ENCODE results near the gene HLA-C.
A peak's percentile ranks its signal among the peaks of the same experiment; 100 is the strongest.
"Not testable (repeated sequence)": the region's sequence is repeated elsewhere in the genome, so short reads cannot be mapped to it uniquely, and the experiment has no call there.

Gene HLA-C

DNA sequence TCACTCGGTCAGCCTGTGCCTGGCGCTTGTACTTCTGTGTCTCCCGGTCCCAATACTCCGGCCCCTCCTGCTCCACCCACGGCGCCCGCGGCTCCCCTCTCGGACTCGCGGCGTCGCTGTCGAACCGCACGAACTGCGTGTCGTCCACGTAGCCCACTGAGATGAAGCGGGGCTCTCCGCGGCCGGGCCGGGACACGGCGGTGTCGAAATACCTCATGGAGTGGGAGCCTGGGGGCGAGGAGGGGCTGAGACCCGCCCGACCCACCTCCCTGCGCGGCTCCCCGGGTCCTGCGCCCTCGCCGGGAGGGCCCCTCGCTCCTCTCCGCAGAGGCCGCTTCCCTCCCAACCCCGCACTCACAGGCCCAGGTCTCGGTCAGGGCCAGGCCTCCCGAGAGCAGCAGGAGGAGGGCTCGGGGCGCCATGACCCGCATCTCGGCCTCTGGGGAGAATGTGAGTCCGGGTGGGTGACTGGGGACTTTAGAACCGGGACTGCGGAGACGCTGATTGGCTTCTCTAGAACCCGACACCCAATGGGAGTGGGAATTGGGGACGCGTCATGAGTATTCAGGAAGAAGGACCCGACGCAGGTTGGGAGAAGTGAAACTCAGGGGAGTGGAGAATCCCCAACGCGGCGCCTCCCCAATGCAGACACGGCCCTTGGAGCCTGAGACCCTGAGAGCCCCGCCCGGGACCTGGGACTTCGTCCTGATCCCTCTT lies at the start of gene HLA-C:
Gene HLA-C, minus strand, starts transcription at position 452 of the 717 bp plus-strand sequence. Its CDS starts 21 bp downstream, at position 431.
- peak; percentile 96 for DNase-seq (ENCODE audit: low spot score)

DNA sequence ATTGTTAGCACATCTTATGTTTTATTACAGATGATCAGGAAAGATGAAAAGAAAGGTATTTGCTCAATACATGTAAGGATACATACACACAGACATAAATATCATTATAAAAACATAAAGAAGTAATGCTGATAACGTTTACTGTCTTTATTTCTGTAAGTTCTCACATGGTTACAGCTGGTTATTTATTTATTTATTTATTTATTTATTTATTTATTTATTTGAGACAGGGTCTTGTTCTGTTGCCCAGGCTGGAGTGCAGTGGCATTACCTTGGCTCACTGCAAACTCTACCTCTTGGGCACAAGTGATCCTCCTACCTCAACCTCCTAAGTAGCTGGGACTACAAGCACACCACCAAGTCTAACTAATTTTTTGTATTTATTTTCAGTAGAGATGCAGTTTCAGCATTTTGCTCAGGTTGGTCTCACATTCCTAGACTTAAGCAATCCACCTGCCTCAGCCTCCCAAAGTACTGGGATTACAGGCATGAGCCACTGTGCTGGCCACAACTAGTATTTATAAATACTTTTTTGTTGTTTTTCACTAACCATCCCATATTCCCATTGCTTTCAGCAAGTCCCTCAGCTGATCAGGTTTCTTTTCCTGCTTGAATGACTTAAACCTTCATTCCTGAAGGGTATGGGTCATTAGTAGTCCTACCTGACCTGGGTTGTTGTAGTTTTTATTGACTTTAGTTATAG lies 49.3 kb upstream of the HLA-C start:
- no peak for DNase-seq (ENCODE audit: low spot score)

DNA sequence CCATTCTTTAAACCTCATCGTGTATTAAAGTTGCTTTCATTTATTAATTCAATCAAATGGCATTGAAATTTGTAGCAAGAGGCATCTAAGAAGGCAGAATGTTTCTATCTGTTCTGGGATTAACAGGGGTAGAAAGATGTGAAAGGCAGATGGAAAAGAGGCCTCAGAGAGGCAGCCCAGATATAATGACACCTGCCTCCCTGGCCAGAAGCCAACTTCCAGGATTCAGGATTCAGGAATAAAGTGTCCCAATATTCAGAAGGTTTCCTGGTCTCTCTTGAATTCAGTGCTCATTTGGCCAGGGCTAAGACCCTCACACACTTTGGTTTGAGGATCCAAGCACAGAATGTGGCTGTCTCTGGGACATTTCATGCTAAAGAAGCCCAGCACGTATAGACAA lies 45.1 kb upstream of the HLA-C start:
- DNase-seq (ENCODE audit: low spot score), result no peak

DNA sequence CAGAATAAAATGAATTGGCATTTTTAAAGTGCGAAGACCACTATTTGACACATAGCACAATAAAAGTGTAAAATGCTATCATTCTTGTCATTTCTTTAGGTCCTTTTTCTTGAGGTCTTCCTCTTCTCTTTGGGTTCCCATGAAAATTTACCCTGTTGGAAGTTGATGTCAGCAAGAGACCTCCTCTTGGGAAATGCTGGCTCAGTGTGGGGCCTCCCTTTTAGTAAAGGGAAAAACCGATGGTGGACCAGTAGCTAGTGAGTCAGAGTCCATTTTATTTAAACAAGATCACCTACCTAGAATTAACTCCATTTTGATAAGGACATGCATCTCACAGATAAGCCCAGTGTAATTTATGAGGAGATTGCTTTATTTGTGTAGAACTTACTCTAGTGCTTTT lies 37.7 kb upstream of the HLA-C start:
- DNase-seq (ENCODE audit: low spot score), result no peak

DNA sequence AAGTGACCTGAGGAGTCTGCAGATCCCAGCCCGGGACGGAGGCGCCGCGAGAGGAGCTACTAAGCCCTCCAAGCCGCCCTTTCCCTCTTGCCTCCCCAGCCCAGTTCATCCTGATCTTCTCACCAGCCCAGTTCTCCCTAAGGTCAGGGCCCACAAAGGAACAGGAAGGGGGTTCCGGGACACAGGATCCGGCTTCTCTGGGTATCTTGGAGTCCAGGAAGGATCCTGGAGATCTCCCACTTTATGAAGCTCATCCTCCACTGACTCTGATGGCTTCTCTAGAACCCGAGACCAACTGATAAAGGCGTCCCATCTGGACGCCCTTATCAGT lies 36.9 kb upstream of the HLA-C start:
- DNase-seq (ENCODE audit: low spot score), result no peak

DNA sequence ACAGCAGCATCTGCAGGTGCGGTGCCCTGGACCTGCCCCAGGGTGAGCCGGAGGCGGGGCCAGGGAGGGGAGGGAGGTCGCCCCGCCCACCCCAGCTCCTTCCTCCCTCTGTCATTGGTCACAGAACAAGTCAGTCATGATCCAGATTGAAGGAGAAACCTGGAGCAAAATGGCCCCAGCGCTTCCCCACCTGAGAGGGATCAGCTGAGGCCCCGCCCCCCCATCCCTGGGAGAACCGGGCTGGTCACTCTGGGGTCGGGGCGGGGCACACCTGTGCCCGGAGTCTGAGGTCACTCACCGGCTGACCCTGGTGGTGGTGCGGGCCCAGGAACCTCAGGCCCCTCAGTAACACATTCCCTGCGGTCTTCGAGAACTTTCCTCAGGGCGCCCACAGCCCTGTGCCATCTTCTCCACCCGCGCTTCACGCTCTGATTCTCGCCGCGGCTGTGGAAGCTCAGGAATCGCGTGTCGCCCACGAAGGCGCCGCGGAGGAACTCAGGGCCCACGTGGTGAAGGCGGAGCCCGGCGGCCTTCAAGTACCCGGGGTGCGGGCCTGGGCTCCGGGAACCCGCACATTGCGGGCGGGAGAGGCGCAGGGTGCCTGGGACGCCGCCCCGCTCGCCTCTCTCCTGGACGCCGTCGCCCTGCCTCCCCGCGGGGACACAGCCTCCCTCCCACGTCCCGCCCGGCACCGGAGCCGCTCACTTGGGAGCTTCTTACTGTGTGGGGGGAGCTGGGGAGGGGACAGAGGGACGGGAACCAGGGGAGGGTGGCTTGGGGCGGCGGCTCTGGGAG lies 36.4 kb upstream of the HLA-C start:
- DNase-seq (ENCODE audit: low spot score), result no peak

DNA sequence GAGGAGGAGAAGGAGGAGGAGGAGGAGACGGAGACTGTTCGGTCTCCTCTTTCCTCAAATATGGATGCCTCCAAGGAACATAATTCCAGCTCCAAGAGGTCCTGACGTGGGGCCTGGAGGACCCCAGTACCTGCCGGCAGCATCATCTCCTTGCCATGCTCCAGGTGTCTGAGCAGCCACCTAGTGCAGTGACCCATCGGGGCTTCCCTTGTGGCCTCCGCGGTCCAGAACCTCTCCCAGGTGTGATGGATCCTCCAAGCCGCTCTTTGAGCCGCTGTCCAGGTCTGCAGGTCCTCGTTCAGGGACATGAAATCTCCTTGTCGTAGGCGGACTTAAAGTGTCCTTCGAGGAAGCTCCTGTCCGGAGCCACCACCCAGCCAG lies 35.8 kb upstream of the HLA-C start:
- DNase-seq (ENCODE audit: low spot score), result no peak

DNA sequence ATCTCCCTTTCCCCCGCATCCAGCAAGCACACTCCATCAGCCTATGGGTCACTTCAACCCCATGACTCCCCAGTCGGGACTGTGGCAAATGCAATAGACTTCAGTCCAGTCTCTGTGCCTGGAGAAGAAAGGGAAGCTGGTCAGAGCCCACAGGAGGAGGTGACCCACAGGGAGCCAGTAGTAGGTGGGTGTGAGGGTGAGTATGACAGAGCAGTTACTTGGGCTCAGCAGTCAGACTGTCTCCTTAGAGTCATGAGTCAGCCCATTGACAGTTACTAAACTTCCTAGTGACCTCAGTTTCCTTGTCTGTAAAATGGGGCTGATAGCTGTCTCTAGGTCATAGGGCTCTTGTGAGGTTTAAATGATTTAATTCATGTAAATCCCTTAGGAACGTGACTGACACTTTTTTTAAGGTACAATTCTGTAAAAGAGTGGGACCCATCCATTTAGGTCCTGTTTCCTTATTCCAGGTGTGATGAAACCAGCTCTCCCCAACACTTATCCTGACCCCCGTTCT lies 33.9 kb upstream of the HLA-C start:
- peak; percentile 21 for DNase-seq (ENCODE audit: low spot score)

DNA sequence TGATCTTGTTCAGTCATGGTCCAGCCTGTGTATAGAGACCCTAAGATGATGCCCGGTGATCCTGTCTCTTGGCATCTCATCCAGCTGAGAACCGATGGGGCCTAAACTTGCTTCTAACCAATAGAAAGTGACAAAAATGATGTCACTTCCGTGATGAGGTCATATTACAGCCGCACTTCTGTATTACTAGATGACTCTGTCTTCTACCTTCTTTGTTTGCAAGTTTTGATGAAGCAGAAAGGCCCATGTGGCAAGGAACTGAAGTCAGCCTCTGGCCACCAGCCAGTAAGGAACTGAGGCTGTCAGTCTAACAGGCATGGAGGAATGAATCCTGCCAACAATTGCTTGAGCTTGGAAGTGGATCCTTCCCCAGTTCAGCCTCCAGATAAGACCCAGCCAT lies 32.8 kb upstream of the HLA-C start:
- peak; percentile 61 for DNase-seq (ENCODE audit: low spot score)

DNA sequence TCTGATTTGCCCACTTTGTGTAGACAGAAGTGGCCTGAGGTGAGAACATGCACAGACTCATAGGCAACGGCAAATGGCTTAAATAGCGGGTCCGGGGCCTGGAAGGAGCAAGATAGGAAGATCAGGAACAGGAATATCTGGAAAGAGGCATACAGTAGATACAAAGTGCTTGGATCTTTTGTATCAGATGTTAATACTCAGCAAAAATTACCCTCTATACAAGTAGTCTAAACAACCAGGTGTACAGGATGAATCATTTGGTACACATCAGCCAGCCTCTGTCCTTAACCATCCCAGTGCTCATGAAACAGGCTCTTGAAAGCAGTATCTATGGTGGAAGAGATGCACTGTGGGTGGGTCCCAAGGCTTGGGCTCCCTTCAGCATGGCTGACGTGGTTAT lies 28.9 kb upstream of the HLA-C start:
- no peak for DNase-seq (ENCODE audit: low spot score)

DNA sequence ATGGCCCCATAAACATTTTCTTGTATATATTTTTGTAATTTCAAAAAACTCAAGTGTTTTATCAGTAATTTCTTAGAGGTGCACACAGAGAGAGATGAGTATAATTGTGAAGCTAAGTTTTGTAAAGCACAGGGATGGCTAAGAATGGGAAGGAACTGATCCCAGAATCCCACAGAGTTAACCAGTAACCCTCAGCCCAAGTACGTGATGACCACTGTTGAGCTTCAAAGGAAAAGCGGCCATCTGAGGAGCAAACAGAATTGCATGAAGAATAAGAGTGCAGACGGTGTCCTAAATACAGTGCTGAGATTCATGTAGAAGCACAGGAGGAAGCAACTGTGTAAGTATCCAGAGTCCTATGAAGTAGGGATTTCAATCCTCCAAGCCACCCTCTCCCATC lies 28.1 kb upstream of the HLA-C start:
- no peak for DNase-seq (ENCODE audit: low spot score)

DNA sequence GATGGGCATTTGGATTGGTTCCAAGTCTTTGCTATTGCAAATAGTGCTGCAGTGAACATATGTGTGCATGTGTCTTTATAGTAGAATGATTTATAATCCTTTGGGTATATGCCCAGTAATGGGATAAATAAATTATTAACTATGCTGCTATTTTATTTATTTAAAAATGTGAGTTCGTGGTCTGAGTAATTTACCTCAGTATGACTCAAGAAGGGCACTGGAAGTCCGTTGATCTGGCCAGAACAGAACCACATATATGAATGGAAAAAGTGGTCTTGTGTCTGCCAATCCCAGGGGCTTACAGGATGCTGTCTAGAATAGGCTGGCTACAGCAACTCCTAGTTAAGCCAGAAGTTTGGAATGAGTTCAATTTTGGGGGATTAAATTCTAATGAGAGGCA lies 27.6 kb upstream of the HLA-C start:
- no peak for DNase-seq (ENCODE audit: low spot score)

DNA sequence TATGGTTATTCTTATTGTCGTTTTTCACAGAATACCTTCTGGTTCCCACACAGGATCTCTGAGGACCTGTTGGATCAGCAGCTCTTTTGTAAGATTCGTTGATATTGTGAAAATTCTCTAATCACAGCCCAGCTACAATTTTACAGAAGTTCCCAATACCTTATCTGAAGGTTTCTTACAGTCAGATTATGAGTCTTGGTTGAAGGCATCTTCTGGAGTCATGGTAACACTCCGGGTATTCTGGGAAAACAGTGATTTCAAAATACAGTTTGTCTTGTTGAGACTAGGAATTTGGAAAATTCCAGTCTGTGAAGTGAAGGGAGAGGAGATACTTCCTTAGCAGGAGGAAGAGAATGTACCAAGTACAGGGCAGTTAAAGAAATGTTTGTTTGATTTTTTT lies 22.2 kb upstream of the HLA-C start:
- no peak for DNase-seq (ENCODE audit: low spot score)

DNA sequence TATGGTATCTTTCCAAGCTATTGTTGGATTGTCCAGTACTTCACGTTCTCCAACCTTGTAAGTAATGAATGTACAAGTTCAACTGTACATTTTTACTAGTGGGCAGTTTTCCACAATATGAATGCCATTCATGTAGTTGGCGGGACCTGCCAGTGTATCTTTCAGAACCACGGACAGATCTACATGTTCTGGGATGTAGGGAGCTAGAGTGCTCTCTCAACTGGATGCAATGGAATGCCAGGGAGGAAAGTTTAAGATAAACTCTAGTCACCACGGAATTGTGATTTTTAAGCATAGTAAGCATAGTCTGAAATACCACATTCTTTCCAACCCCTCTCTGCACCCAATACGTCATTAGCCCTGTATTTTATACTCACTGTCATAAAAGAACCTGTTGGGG lies 21.5 kb upstream of the HLA-C start:
- peak; percentile 63 for DNase-seq (ENCODE audit: low spot score)

DNA sequence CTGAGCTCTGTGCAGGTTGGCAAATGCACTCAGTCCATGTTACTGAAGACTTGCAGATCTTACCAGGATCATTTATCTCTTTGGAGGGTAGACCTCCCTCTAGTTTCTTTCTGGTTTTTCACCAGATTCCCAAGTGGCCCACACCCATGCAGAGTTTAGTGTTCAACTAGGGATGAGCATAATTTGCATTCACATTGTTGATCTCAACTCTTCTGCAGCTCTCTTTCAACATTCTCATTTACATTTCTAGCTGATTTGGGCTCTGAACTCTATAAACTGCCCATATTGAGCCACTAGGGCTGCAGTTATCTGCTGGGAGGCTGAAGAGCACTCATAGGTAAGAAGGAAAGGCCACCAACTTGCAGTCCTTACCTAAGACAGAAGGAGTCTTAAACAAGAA lies 17.9 kb upstream of the HLA-C start:
- DNase-seq (ENCODE audit: low spot score), result no peak

DNA sequence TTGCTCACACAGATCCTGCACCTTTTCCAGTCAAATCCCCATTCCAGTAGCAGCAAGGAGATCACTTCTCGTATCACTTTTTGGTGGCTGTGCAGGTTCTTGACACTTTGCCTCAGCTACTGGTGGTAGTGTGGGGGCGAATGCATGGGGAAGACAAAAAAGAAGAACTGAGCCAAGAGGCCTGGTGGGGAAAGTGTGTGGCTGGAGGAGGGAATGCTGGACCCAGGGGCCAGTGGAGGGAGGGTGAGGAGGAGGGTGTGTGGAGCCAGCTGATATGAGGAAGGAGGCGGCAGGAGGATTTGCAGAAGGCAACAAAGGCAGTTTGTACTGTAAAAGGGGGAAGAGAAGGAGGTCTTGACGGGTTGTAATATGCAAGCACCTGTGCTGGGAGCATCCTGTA lies 15.7 kb upstream of the HLA-C start:
- no peak for DNase-seq (ENCODE audit: low spot score)

DNA sequence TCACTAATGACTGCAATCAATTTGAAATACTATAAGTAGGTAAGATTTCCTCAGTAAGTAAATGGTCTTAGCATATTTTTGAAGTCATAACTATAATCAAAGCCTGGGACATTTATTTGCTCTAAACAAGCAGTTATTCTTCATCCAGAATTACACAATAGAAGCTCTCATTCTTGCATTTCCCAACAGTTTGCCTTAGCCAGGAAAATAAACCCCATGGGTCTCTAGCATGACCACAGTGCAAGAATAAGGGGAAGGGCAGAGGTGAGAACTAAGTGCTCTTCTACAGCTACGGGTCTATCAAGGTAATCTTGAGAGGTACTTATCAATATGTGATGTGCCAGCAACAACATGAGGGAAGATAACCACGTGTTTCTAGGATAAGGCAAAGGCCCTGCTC lies 14.1 kb upstream of the HLA-C start:
- no peak for DNase-seq (ENCODE audit: low spot score)

DNA sequence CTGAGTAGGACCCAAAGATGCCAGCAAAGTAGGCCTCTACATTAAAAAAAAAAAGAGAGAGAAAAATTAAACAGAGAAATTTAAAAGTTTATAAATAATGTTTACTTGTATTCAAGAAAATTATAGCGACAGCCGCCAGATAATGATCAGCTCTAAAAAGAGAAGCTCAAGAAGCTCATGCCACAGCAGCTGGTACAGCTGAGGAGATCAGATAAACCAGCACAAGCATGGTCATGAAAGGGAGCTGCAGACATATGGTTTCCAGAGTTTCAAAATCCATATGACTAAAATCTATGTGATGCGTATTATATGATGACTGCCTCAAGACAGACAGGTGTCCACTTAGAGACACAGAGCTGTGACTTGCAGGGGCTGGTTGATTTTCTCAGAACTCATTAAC lies 13.6 kb upstream of the HLA-C start:
- no peak for DNase-seq (ENCODE audit: low spot score)

DNA sequence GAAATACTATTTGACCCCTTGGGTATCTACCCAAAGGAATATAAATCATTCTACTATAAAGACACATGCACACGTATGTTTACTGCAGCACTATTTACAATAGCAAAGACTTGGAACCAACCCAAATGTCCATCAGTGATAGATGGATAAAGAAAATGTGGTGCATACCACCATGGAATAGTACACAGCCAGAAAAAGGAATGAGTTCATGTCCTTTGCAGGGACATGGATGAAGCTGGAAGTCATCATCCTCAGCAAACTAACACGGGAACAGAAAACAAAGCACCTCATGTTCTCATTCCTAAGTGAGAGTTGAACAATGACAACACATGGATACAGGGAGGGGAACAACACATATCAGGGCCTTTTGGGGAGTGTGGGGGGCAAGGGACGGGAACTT lies 7.8 kb upstream of the HLA-C start:
- not testable (repeated sequence) for DNase-seq (ENCODE audit: low spot score)

DNA sequence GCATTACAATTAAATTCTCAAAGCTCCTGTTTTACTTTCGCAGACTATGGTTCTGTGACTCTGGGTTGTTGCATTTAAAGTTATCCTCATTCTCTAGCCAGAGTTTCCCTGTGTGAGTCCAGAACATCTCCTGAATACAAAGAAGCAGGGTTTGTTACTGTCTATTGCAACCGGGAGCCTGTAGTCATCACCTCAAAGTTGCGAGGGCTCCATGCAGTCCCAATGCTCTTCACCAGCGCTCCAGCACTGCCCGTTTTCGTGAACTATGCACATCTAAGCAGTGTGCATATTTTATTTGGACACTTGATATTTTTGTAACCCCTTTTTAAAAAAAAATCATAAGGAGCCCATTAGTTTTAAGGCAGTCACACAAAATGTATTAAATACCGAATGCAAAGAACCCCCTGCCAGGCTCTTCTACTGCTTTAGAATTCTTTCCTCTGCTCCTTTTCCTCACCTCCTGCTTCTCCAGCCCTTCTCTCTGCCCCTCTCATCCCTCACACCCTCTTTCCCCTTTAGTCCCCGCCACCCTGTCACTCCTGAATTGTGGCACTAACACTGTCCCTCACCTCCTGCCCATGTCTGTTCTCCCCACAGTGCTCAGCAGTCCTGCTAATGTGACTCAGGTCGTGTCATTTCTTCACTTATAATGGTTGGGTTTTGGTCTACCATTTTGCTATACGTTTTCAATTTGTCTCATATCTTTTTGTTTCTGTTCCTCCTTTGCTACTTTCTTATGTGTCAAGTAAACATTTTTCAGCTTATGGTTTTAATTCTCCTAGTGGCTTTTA lies 1.1 kb upstream of the HLA-C start:
- no peak for DNase-seq (ENCODE audit: low spot score)

DNA sequence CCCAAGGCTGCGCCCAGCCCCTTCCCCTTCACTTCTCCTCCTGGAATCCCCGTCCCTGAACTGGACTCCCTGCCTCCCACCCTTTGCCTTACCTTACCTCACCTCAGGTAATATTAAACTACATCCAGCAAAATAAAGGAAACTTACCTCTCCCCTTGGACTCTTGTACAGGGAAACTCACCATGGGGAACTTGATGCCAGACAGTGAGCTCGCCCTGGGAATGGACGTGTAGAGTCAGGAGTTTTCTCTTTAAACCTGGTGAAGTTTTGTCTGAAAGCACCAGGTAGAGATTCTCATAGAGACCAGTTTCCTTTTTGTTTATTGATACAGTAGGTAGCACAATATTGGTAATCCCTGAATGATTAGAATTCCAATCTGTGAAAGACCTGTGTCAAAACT lies 544 bp upstream of the HLA-C start:
- peak; percentile 8 for DNase-seq (ENCODE audit: low spot score)
